Lung (tissue), 12 donors: Measurements from ENCODE around the gene TEX2. TPM values are rescaled to one million over a fixed set of nuclear protein-coding genes. Genes with fewer than 3 reads are reported as not detected.
A peak's percentile ranks its signal among the peaks of the same experiment; 100 is the strongest.

Source experiments
- ATAC-seq: fragments of 200-7000 bp; cut with Tn5 transposase; one replicate; pipeline ENCODE4 v1.9.1; 2020; ENCODE audit warnings: moderate number of reproducible peaks; ENCODE audit not compliant: insufficient read depth, low FRiP score
- DNase-seq, 3 donors: peaks; one replicate each; pipeline ENCODE4 v3.0.0-alpha.2; 2013 to 2017
- H3K27ac ChIP-seq, 2 donors: one replicate each; pipeline ENCODE4 v1.5.1; 2013; ENCODE audit warnings: mild to moderate bottlenecking in 2 of 2, moderate library complexity in 2 of 2, control low read depth in 1 of 2, inconsistent platforms in 1 of 2, low read depth in 1 of 2, low read length in 1 of 2
- H3K27me3 ChIP-seq, 3 donors: one replicate each; pipeline ENCODE4 v1.5.1; 2013; ENCODE audit warnings: low read length in 2 of 3; ENCODE audit not compliant: control insufficient read depth in 3 of 3, insufficient read depth in 3 of 3
- H3K36me3 ChIP-seq, 4 donors: one replicate each; pipeline ENCODE4 v1.5.1; 2013; ENCODE audit warnings: low read length in 4 of 4, mild to moderate bottlenecking in 1 of 4, moderate library complexity in 1 of 4; ENCODE audit not compliant: control insufficient read depth in 4 of 4, insufficient read depth in 4 of 4
- H3K4me1 ChIP-seq, 5 donors: one replicate each; pipeline ENCODE4 v1.5.1; 2013; ENCODE audit warnings: low read length in 5 of 5, mild to moderate bottlenecking in 2 of 5, moderate library complexity in 1 of 5; ENCODE audit not compliant: control insufficient read depth in 5 of 5, insufficient read depth in 5 of 5
- H3K4me3 ChIP-seq: one replicate; pipeline ENCODE4 v1.5.1; 2013; ENCODE audit warnings: mild to moderate bottlenecking, control low read depth, moderate library complexity
- H3K9ac ChIP-seq, 2 donors: one replicate each; pipeline ENCODE4 v1.5.1; 2013; ENCODE audit warnings: low read length in 2 of 2, control low read depth in 1 of 2; ENCODE audit not compliant: insufficient read depth in 1 of 2
- H3K9me3 ChIP-seq, 4 donors: one replicate each; pipeline ENCODE4 v1.5.1; 2013; ENCODE audit warnings: low read length in 3 of 4, mild to moderate bottlenecking in 1 of 4, moderate library complexity in 1 of 4; ENCODE audit not compliant: control insufficient read depth in 4 of 4, insufficient read depth in 3 of 4
- CTCF ChIP-seq: IDR thresholded peaks from 2 replicates; pipeline ENCODE4 v1.5.1; 2012; ENCODE audit warnings: mild to moderate bottlenecking; ENCODE audit errors: control extremely low read depth, extremely low read depth
- WGBS, 2 donors: extraction: QIAGEN DNeasy Blood & Tissue Kit; methylation state at CpG; one replicate each; pipeline ENCODE4 v1.1.7; 2013; 5-methylcytosine and 5-hydroxymethylcytosine counted together
- polyA plus RNA-seq, 2 donors: library from polyadenylated mRNA; stranded (reverse); fragments of 200-250 nt; gene quantifications; one replicate each; pipeline ENCODE4 v1.2.1, GENCODE V29; 2013
- total RNA-seq, 2 donors: library from RNA; depleted of rRNA in 1 of 2; stranded (reverse); fragments of >200 nt in 1 of 2; gene quantifications; one replicate each; pipeline ENCODE4 v1.2.1, GENCODE V29; 2014 to 2021
- donor health status: control.
- donor health status: control.
- donor health status: Bipolar disorder and iron deficiency.
- donor health status: healthy.
- donor health status: DM: yes; HTN: yes; CAD: no.

The TEX2 gene
- total and polyA plus RNA-seq, 4 donors, result 10.0 to 42.8 (median 28.8) TPM

DNA sequence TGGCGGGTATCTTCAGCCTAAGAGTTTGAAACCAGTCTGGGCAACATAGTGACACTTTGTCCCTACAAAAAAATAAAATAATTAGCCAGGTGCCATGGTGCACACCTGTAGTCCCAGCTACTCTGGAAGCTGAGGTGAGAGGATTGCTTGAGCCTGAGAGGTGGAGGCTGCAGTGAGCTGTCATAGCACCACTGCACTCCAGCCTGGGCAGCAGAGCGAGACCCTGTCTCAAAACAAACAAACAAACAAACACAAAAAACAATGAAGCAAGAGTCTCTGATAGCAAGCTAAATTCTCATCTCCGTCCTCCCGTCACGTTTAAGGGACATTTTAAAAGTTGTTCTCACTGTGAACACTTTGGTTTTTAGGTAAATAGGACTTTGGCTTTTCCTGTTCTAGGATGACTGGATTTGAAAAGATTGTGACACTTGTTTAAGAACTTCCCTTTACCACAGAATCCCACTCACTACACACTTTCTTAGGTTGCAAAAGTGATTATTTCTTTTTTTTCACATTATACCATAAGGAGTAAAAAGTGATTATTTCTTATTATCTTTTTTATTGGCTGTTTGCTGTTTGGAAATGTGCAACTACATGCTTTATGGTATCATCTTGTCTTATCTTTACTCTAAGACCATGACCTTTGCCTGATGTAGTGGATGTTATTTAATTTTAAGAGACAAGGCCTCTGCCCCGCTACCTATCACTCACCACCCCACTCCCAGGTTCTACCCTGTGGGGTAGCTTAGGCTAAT is 128.7 kb downstream of the TEX2 start:
- DNase-seq, result no peak
- no peak for TF ChIP-seq CTCF
- 93 to 94% methylated on average over 6 of the region's 6 CpGs for WGBS, 2 donors
- peaks cover 0 to 12% (median 3%) of the 10 kb centered on the region in 5 donors for H3K4me1 ChIP-seq
- no peaks in the 10 kb centered on the region for H3K9me3 ChIP-seq
- H3K4me3 ChIP-seq, result no peak overlapping the region
- H3K27me3 ChIP-seq, result no peaks in the 10 kb centered on the region
- no peak for ATAC-seq
- no peak overlapping the region for H3K9ac ChIP-seq
- no peak overlapping the region for H3K27ac ChIP-seq
- no peaks in the 10 kb centered on the region for H3K36me3 ChIP-seq

DNA sequence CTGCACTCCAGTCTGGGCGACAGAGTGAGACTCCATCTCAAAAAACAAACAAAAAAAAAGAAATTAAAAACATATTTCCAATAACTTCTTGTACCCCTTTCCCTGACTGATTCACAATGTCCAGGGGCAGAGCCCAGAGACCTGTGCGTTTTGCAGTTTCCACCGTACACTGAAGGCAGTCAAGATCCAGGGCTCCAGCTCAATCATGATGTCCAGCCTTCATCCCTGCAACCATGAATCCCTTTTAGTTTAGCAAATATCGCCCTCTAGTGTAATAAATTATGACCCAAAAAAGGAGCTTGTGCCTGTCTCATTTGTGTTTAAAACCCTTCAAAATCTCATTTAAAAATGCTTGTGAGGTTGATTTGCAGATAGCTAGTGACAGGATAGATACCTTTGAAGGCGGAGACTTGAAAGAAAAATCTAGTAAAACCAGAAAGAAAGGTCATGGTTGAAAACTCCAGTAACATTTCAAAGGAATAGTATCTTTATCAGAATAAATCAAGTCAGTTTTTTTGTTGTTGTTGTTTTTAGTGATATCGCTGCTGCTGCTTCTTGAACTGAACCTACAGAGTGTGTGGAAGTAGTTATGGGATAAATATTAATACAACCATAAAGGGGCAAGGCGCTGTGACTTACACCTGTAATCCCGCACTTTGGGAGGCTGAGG is 129.4 kb downstream of the TEX2 start:
- WGBS, 2 donors, result 45 to 46% methylated on average over 8 of the region's 8 CpGs

DNA sequence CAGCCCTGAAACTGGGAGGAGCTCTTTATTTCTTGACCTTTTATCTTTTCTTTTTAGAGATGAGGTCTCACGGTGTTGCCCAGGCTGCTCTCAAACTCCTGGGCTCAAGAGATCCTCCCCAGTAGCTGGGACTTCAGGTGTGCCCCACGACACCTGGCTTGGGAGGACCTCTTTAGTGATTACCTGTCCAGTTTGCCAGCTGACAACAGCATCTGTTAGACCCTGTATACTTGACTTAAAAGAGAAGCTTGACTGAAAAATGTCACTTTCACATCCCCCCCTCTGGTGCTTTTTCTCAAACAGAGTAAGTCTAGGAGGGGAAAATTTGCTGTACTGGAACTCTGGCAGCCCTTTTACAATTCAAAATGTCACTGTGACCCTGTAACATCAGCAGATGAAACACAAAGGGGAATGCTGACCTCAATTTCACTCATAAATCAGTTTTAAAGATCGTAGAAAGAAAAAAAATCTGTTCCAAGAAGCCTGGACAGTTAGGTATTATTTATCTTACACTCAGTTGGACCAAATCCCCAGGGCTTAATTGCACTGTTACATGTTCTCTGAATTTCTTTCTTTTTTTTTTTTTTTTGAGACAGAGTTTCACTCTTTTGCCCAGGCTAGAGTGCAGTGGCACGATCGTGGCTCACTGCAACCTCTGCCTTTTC is 131.3 kb downstream of the TEX2 start:
- 86 to 93% methylated on average over 5 of the region's 5 CpGs for WGBS, 2 donors
- H3K4me3 ChIP-seq, result no peak overlapping the region
- no peaks in the 10 kb centered on the region for H3K27me3 ChIP-seq
- ATAC-seq (no peak), DNase-seq (no peak)
- no peak overlapping the region for H3K27ac ChIP-seq
- H3K36me3 ChIP-seq, result no peaks in the 10 kb centered on the region
- H3K4me1 ChIP-seq, result peaks cover 3 to 21% (median 9%) of the 10 kb centered on the region in 5 donors
- TF ChIP-seq CTCF, result no peak
- H3K9me3 ChIP-seq, result no peaks in the 10 kb centered on the region
- H3K9ac ChIP-seq, result no peak overlapping the region

More for the DNA sequence above, 129.4 kb downstream of the TEX2 start:
- DNase-seq (peak; percentile 39 to 82 (median 82)), ATAC-seq (no peak)
- peak; percentile 84 for TF ChIP-seq CTCF
- Histone ChIP-seq H3K4me3 (no peak overlapping the region), H3K9me3 (no peaks in the 10 kb centered on the region), H3K27ac (no peak overlapping the region), H3K4me1 (peaks cover 0 to 17% (median 5%) of the 10 kb centered on the region in 5 donors), H3K9ac (no peak overlapping the region), H3K27me3 (no peaks in the 10 kb centered on the region), H3K36me3 (no peaks in the 10 kb centered on the region)
